ENCODE results near the gene AP2S1.
"Not testable (repeated sequence)": the region's sequence is repeated elsewhere in the genome, so short reads cannot be mapped to it uniquely, and the experiment has no call there.

AP2S1 gene

DNA sequence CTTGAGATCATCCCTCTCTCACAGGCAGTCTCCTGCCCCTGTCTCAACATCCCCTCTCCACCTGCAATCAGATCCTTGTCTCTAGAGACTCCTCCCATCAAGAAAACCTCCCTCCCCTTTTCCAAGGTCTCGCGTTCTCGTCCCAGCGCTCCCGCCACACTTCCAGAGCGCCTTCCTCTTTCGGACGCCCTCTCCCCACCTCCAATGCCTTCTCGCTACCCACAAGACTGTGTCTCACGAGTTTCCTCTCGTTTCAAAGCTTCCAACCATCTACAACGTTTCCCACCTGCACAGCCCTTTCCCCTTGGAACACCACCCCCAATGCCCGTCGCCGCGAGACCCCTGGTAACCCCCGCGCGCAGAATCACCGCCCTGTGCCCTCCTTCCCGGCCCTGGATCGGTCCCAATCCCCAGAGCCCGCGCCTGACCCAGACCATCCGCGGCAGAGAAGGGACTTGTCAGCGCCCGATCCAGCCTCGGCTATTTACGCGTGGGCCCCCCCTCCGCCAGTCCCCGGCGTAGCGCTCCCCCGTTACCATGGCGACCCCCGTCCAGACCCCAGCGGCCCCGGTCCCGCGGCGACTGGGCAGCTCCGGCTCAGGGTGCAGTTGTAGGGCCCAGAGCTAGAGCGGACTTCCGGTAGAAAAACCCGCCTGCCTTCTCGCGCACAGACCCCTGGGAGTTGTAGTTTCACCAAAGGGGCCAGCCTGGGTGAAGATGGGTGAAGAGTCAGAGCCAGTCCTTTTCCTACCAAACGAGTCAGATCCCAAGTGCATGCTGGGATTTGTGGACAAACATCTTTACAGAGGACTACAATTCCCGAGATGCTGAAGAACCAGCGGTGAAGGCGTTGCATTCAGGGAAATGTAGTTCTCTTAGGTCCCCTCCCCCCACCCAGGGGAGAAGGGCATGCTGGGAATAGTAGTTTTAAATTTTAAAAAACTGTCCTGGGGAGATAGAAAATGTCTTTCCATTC, at the start of gene AP2S1:
TSS of gene AP2S1 (minus strand) at position 619 of the 976 bp plus-strand sequence. CDS start at position 539, 80 bp downstream.
- DNase-seq = peak; percentile 100

DNA sequence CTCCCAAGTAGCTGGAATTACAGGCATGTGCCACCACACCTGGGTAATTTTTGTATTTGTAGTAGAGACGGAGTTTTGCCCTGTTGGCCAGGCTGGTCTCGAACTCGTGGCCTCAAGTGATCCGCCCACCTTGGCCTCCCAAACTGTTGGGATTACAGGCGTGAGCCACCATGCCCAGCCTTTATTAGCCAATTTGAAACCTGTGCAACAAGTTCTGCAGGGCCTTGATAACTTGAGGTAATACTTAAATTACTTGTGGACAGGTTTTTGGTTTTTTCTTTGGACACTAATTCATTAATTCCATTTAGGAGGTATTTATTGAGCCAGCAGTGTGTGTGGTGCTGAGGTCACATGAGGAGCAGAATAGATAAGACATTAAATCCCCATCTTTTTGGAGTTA, 49.7 kb upstream of the AP2S1 start:
- DNase-seq = no peak

DNA sequence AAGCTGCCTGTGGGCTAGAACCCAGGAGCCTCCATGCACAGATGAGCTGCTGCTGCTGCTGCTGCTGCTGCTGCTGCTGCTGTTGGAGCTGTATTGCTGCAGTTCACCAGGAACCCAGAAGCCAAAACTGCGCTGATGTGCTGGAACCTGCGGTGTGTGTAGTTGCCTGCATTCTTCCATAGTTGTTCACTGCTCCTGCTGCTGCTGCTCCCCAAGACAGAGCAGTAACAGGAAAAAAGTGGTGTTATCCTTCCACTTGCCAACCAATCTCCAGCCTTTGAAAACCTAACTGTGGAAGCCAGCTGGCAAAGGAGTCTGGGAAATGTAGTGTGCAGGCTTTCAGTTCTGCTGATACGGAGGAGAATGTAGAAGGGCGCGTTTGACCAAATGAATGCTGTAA, 48.1 kb upstream of the AP2S1 start:
- no peak for DNase-seq

DNA sequence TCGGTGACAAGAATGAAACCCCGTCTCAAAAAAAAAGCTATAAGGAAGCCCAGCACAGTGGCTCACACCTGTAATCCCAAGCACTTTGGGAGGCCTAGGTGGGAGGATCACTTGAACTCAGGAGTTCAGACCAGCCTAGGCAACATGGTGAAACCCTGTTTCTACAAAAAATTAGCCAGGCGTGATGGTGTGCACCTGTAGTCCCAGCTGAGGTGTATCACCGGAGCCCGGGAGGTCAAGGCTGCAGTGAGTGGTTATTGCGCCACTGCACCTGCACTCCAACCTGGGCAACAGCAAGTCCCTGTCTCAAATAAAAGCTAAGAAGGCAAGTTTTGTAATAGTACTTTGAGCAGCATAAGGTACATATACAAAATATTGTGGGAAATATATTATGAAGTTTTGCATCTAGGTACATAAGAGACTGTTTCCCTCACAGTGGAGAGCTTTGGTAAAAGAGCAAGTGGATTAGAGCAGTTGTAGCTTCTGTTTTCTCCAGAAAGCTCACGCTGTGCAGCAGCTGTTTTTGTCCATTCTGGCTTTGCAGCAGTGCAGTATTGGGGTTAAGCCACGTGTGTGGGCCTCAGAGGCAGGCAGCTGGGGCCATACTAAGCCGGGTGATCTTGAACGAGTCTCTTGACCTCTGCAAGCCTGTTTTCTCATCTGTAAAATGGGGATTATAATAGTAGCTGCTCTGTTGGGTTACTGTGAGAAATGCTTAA, 45.6 kb upstream of the AP2S1 start:
- DNase-seq = peak; percentile 17

DNA sequence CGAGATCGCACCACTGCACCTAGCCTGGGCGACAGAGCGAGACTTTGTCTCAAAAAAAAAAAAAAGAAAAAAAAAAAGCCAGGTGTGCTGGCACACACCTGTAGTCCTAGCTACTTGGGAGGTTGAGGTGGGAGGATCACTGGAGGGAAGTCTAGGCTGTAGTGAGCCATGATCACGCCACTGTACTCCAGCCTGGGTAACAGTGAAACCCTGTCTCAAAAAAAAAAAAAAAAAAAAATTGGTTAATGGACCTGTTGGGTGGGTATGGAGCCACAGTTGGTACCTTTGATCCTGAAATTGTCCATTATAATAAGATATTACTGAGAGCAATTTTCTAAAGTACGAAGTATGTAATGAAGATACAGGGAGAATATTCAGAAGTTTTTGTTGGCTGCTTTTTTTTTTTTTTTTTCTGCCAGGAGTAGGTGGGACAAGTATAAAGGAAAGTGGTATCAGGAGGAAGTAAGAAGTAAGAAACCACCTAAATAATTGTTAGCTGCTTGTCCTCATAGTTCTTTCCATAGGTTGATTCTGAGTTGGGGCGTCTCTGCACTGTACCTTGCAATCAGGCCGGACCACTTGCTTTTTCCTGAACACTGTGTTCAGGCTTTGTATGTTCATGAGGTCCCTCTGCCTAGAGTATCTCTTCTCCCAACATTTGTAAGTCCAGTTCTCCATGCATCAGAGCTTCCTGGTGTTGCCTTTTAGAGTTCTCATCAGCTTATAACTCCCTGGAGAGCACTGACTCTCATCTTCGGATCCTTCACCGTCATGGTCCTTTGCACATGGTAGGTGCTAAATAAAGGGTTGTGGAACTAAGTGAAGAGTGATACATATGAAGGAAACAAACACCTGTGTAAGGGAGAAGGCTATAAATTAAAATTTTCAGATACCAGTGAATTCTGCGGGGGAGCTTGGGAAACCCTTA, 41.9 kb upstream of the AP2S1 start:
- no peak for DNase-seq

DNA sequence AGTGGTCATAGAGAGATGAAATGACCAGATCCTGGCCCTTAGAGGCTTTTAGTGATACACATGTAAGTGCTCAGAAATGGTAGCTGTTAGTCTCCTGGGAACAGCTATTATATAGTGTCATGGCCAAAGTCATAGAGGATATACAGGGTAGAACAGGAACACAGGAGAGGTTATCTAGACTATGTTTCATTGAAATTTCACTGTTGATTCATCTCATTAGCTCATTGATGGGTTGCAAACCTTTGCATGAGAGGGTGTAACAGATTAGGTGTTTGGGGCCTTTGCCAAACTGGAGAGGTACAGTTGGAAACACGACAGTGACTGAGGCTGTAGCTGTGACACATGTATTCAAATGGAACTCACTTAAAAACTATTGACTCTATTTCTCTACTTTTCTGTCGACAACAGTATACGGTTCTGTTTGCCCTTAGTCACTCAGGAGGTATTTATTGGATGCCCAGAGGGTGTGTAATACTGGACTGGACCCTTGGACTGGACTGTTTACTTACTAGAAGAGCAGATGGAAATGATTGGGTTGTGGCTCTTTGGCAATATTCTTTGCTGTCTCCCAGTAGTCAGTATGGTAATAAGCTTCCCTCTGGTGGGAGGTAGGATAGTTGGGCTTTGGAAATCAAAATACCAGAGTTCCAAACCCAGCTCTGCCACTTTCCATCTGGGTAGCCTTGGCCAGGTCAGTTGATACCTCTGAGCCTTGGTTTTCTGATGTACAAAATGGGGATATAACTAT, 40.0 kb upstream of the AP2S1 start:
- no peak for DNase-seq

DNA sequence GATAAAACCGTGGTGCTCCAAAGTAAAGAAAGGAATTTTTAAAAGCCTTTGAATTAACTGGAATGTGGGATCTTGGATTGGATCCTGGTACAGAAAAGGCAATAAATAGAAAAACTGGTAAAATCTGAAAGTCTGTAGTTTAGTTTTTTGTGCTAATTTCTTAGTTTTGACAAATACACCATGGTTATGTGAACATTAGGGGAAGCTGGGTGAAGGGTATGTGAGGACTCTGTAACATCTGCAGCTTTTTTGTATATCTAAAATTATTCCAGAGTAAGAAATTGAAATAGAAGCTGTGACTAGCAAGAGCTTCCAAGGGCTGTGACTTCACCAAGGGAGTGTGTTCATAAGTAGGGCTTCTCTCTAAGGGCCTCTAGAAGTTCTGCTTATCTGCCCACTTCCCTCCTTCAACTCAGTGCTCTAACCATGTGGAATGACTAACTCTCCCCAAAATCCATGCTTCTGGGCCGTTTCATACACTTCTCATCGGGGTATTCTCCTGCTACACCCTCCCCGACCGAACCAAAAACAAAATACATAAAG, 36.7 kb upstream of the AP2S1 start:
- DNase-seq = peak; percentile 63

DNA sequence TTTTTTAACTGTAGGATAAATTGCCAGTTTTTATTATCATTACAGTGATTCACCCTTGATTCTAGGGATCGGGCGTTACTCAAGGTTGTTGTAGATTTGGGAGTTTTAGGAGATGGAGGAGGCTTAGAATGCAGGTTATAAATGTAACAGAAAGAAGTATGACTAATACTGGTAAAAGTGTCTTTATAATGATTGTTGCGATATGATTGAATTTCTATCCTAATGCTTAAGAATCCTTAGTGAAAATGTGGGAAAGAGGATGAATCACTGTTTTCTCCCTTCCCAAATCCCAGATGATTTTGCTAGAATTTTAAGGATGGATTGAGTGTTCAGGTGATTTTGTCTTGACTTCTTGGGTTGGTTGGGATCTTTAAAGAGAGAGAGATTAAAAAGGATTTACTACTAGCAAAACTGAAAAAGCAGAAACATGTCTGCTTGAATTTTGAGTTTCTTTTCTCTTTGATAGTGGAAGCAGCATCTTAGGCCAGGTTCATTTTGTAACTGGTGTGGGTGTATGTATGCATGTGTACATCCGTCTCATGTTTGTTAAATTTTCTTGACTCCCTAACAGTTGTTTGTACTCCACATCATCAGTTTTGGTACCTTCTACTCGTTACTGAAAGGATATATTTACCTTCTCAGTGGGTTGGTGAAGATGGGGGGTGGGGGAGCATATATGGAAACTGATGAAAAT, 36.0 kb upstream of the AP2S1 start:
- DNase-seq = no peak

DNA sequence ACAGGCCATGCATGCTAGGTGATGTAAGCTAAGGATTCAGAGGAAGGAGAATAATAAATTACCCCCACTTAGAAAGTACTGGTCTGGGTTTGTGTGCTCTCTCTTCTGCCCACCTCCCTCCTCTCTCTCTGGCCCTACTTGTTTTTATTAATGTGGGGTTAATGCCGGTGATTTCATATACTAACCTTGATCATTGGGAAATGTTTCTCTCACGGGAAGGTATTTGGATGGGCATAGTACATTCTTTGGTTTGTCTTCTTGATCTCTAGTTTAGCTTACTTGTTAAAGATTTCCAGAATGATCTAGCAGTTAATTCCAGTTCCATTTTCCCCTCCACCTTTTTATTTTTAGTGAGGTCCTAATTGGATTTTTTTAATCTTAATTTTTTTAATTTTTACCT, 34.8 kb upstream of the AP2S1 start:
- no peak for DNase-seq

DNA sequence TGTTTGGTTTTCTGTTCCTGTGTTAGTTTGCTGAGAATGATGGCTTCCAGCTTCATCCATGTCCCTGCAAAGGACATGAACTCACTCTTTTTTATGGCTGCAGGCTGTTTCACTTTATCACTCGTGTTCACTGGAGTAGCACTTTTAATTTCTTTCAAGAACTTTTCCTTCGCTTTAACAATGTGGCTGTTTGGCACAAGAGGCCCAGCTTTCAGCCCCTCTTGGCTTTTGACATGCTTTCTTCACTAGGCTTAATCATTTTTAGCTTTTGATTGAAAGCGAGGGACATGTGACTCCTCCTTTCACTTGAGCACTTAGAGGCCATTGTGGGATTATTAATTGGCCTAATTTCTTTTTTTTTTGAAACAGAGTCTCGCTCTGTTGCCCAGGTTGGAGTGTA, 32.1 kb upstream of the AP2S1 start:
- DNase-seq = not testable (repeated sequence)

DNA sequence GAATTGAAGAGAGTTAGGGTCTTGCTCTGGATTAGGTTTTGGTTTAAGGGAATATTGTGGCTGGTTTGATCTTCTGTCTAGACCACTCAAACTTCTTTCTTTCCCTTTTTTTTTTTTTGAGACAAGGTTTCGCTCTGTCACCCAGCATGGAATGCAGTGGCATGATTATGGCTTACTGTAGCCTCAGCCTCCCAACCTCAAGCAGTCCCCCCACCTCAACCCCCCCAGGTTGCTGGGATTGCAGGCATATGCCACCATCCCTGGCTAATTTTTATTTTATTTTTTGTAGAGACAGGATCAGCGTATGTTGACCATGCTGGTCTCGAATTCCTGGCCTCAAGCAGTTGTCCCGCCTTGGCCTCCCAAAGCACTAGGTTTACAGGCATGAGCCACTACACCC, 31.4 kb upstream of the AP2S1 start:
- no peak for DNase-seq

DNA sequence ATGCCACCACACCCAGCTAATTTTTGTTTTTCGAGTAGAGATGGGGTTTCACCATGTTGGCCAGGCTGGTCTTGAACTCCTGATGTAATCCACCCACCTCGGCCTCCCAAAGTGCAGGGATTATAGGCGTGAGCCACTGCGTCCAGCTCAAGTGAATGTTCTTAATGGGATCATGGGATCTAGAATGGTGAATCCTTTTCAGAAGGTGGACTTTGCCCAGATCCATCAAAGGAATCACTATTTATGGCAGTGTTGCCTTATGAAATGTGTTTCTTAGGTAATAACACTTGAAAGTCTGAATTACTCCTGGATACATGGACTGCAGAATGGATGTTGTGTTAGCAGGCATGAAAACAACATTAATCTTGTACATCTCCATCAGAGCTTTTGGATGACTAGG, 30.4 kb upstream of the AP2S1 start:
- DNase-seq = no peak

DNA sequence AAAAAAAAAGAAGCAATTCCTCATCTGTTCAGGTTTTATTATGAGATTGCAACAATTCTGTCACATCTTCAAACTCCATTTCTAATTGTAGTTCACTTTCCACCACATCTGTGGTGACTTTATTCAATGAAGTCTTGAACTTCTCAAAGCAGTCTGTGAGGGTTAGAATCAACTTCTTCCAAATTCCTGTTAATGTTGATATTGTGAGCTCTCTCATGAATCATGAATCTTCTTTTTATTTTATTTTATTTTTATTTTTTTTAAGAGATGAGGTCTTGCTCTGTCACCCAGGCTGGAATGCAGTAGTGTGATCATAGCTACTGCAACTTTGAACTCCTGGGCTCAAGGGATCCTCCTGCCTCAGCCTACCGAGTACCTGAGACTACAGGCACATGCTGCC, 29.8 kb upstream of the AP2S1 start:
- DNase-seq = no peak

DNA sequence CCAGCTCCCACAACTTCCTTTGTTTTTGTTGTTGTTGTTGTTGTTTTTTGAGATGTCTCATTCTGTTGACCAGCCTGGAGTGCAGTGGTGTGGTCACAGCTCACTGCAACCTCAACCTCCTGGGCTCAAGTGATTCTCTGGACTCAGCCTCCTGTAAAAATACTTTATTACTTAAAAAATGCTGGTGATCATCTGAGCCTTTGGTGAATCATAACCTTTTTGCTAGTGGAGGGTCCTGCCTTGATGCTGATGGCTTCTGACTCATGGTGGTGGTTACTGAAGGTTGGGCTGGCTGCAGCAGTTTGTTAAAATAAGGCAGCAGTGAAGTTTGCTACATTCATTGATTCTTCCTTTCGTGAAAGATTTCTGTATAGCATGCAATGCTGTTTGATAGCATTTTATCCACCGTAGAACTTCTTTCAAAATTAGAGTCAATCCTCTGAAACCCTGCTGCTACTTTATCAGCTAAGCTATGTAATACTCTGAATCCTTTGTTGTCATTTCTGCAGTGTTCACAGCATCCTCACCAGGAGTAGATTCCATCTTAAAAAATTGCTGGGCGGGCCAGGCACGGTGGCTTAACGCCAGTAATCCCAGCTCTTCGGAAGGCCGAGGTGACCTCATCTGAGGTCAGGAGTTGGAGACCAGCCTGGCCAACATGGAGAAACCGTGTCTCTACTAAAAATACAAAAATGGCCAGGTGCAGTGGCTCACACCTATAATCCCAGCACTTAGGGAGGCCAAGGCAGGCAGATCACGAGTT, 28.1 kb upstream of the AP2S1 start:
- peak; percentile 17 for DNase-seq

DNA sequence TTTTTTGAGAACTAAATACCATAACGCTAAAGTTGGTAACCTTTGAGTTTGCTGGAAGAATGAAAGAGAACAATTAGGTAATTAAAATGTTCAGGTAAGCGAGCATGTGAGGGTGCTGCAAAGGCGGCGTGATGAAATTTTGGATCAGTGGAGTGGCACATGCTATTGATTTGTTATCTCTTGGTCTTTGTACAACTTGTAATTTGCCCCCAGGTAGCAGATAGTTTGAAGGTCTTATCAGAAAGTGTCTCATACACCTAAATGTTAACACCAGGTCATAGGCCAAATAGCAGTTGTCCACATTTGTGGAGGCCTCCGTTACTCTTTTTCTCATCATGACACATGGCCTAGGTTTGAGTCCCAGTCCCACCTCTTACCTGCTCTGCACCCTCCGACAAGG, 25.0 kb upstream of the AP2S1 start:
- no peak for DNase-seq

DNA sequence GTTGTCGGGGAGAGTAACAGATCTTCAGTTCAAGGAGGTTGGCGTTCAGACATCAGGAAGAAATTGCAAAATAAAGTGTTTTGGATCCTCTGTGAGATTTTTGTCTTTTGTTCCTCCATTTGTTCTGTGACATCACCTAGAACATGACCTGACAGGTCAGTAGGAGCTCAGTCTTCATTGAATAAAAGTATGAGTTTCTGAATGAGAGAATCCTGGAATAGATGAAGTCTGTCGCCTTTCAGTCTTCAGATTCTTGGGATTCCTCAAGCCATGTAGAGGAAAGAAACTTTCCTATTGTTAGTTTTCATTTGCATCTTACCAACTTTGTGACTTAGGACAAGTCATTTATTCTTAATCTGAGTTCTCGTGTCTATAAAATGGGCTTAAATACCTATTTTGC, 24.6 kb upstream of the AP2S1 start:
- DNase-seq = no peak

DNA sequence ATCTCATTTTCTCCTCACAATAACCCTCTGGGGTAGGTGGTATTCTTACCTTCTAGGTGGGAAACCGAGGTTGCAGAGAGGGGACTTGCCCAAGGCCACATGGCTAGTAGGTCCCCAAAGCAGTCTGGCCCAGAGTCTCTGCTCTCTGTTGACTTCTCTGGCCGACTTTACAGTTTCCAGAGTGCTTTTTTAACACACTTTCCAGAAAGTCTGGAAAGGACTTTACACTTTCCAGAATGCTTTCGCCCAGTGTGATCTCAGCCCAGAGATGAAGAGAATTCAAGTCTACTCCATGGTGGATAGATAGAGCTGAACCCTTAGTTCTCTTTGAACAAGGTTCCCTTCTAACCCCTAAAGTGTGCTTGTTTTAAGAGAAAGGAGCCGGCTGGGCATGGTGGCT, 22.3 kb upstream of the AP2S1 start:
- no peak for DNase-seq

DNA sequence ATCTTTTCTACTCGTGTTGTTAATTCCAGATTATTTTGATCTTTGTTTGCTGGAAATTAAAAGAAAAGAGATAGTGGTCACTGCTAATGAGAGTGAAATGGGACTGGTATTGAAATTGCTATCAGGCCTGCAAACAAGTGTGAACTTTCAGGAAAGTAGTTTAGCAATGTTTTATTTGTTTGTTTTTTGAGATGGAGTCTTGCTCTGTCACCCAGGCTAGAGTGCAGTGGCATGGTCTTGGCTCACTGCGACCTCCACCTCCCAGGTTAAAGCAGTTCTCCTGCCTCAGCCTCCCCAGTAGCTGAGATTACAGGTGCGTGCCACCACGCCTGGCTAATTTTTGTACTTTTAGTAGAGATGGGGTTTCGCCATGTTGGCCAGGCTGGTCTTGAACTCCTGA, 20.5 kb upstream of the AP2S1 start:
- not testable (repeated sequence) for DNase-seq

DNA sequence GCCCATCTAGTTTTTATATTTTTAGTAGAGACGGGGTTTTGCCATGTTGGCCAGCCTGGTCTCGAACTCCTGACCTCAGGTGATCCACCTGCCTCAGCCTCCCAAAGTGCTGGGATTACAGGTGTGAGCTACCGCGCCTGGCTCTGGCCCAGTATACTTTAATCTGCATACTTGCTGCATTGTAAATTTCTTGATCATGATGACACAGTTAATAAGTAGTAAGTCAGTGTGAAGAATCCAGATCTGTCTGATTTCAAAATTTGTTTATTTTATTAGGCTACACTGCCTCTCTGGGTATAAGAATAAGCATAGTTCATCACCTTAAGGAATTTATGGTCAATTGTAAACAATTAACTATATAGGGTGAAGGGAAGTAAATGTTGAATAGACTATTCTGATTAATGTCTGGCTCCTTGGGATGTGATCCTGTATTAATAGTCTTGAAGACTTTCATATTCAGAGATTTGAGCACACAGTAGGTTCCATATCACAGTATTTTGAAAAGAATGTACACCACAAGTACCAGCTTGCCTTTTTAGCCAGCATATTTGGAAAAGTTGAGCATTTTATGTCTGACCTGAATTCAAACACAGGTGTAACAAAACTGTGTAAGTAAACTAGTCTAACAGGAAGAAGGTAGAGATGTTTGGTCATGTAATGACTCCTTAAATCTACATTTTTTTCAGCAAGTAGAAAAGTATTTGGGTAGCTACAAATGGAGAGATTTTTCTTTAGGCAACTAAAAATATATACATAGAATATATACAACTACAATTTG, 17.6 kb upstream of the AP2S1 start:
- no peak for DNase-seq

DNA sequence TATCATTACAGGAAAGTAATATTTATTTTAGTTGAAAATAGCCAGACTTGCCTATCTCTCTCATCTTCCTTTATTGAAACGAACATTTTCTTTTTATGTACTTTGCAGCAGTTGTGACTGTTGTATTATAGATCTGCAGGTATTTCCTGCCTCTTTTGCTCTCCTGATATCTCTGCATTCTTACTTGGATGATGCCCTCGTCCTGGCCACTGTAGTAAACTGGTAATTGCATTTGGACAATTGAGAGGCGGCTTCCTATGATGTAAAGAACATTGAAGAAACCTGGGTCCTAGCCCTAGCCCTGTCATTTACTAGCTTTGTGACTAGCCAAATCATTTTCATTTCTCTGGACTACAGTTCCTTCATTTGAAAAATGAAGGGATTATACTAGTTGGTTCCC, 16.5 kb upstream of the AP2S1 start:
- DNase-seq = no peak

Data from MV-4-11 (cell line).